HTR-8/SVneo (cell line): ENCODE data around the gene TMEM131.

ENCODE experiments used
- DNase-seq: peaks from one replicate; pipeline ENCODE4 v3.0.0; 2011; ENCODE audit warnings: low spot score, mixed read lengths; ENCODE audit not compliant: insufficient read length
- FAIRE-seq: peaks from 2 replicates; lab custom pipeline; 2011; peaks lifted over from hg19 to GRCh38; lab: Jason Lieb, UNC

TMEM131 gene

DNA sequence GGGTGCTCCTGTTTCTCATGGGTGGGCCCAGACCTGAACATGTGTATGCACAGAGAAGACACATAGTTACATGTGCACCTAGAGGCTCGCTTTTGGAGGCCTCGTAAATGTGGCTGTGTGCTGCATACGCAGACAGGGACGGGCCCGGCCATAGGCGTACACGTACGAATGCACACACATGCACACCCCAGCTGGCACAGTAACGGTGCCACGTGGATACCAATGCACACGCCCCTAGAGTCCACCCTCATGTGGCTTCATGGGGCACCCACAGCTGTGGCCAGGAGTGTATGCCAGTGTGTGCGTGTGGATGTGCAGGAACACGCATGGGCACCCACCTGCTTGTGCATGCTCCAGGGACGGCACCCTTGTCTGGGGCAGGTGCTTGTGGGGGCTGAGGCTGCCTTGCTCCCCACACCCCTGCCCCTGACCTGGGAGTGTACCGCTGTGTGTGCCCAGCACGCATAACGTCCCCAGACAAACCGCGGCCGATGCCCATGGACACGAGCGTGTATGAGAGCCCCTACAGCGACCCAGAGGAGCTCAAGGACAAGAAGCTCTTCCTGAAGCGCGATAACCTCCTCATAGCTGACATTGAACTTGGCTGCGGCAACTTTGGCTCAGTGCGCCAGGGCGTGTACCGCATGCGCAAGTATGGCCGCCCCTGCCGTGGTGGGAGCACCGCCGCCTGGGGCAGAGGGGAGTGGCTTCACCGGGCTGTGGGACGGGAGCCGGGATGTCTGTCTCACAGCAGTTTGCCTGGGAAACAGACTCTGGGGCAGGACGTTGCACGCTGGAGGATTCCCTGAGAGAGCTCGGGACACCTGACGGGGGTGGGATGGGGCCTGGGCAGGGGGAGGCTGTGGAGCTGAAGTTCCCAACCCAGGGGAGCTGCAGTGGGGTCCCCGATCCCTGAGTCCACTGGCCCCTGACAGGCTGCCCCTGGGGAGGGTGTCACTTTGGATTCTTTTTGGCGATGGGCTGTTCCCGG lies 261.4 kb downstream of the TMEM131 start:
- FAIRE-seq: peak; percentile 69
- DNase-seq: no peak

GRCh38 chr2:97733341-97734035 lies 262.3 kb downstream of the TMEM131 start:
- peak; percentile 92 for FAIRE-seq
- DNase-seq: no peak

GRCh38 chr2:97732436-97733340 lies 263.1 kb downstream of the TMEM131 start:
- FAIRE-seq: no peak

DNA sequence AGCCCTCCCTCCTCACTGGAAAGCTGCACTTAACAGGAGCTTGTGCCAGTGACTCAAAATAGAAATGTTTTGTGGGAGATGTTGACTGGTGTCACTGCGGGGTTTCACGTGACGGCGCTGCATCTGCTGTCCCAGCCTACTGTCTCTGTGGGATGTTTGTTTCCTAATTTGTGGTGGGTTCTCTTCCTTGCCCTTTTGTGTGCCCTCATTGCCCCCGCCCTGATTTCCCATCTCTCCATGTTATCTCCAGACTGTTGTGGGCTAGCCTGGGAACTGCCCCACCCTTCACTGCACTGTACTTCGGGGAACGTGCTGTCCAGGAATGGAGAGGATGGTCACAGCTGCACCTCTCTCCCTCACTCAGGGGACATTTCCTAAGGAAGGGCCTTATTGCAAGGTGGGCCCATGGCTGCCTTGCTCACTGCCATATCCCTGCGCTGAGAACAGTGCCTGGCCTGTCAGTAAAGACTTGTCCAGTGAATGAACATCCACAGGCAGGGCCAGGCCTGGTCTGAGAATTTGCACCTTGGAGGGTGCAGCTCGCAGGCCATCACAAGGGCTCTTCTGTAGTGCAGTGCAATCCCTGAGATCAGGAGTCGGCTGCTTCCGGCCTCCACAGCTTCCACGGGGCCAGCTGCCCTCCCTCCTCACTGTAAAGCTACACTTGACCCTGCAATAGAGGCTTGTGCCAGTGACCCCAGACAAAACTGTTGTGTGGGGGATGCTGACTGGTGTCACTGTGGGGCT lies 264.3 kb downstream of the TMEM131 start:
- no peak for DNase-seq
- FAIRE-seq: peak; percentile 78

More at GRCh38 chr2:97732436-97733340, 263.1 kb downstream of the TMEM131 start:
- no peak for DNase-seq

DNA sequence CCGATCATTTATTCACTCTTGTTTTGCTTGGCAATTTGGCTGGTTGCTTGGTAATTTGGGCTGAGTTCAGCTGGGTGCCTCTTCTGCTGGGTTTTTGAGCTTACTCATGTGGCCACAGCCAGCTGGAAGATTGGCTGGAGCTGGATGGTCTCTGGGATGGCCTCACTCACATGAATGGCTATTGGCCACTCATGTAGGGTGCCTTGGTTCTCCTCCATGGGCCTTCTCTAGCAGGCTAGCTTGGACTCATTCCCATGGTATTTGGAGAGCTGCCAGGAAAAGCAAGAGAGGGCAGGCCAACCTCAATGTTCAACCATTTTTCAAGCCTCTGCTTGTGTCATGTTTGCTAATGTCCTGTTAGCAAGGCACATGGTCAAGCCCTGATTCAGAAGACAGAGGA lies 265.5 kb downstream of the TMEM131 start:
- FAIRE-seq (no peak), DNase-seq (no peak)

DNA sequence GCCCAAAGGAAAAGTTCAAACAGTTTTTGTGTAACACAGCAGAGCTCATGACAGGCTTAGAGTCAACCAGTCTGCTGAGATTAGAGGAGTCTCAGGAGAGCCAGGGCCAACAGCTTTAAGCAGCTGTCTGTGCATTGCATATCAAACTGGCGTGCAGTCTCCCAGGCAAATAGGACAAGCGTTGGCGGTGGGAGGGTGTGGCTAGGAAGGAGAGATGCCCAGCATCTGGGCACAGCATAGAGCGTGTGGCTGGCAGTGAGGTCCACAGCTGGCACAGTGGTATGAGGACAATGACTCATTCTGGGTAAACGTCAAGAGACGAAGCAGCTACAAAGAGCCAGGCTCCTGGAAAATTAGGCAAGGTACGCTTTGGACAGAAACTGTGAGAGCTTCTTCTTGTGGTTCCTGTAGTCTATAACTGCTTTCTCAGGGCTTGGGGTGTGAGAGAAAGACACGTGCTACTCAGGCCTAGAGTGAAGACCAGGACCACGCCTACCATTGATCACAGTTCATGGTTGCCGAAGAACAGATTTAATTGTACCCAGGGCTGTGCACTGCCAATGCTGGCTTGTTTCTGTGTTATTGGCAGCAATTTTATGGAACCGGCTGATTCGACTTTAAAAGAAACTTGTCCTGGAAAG lies 267.5 kb downstream of the TMEM131 start:
- DNase-seq (no peak), FAIRE-seq (no peak)

DNA sequence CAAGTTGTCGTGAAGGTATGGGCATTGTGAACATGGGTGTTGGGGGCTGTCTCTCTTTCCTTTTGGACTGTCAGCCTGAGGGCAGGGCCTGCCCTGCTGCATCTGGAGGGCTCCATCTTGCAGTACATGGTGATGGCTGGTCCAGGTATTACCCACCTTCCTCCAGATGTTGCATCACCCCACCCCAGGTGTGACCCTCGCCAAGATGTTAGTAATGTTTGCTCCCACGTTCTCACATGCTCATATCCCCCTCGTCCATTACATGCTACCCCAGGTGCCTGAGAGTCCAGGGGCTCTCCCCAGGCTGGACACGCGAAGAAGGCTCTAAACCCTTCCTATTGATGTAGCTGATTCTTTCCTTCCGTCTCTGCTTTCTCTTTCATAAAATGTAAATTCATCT lies 268.5 kb downstream of the TMEM131 start:
- DNase-seq (no peak), FAIRE-seq (no peak)

DNA sequence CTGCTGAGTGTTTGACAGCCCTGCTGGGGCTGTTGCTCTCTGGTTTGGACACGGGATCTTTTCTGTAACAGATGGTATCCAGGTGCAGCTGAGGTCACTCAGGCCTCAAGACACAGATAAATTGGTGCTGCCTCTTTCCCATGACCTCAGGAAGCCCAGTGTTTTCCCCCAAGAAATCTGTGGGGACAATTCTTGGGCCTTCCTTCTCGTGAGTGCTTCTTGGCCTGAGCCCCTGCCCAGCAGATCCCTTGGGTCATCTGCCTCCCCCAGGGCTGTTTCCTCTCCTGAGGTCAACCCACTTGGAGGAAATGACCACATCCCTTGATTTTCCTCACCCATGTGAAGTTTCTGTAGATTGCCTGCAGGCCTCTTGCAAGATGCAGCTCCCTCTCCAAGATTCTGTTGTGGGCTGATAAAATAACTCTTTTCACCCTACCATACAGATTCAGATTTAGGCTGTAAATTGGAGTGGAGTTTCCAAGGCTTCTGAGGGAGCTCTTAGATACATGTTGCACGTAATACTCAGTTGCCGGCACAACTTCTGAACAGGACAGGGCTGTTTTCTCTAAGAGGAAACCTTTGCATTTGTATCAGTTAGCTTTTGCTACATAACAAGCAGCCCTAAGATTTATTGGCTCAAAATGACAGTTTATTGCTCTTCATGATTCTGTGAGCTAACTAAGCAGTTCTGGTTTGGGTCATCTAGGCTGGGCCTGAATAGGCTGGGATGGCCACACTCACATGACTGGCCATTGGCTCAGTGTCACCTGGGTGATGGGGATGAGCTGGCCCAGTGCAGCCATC lies 269.3 kb downstream of the TMEM131 start:
- FAIRE-seq (no peak), DNase-seq (no peak)

GRCh38 chr2:97724946-97725688 lies 270.6 kb downstream of the TMEM131 start:
- DNase-seq (no peak), FAIRE-seq (no peak)

DNA sequence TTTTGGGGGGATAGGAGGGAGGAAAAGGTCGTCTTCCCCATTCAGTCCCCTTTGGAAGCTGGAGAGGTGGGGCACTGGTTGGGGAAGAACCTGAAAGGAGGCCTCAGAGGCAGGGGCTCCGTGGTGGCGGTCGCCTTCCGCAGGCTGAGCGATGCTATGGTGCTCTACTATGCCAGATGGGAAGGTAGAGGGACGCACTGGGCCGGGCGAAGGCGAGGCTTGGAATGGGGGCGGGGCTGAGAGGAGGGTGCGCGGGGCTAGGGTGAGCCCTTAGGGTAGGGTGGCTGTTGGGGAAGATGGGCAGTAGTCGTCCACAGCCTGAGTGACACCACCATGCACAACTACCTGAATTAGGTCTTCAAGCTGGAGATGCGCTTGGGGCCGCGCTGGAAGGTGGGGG lies 271.2 kb downstream of the TMEM131 start:
- FAIRE-seq: no peak

DNA sequence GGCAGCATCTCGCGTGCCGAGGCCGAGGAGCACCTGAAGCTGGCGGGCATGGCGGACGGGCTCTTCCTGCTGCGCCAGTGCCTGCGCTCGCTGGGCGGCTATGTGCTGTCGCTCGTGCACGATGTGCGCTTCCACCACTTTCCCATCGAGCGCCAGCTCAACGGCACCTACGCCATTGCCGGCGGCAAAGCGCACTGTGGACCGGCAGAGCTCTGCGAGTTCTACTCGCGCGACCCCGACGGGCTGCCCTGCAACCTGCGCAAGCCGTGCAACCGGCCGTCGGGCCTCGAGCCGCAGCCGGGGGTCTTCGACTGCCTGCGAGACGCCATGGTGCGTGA lies 271.7 kb downstream of the TMEM131 start:
- FAIRE-seq (no peak), DNase-seq (no peak)

More for the DNA sequence above, 271.2 kb downstream of the TMEM131 start:
- DNase-seq: no peak

DNA sequence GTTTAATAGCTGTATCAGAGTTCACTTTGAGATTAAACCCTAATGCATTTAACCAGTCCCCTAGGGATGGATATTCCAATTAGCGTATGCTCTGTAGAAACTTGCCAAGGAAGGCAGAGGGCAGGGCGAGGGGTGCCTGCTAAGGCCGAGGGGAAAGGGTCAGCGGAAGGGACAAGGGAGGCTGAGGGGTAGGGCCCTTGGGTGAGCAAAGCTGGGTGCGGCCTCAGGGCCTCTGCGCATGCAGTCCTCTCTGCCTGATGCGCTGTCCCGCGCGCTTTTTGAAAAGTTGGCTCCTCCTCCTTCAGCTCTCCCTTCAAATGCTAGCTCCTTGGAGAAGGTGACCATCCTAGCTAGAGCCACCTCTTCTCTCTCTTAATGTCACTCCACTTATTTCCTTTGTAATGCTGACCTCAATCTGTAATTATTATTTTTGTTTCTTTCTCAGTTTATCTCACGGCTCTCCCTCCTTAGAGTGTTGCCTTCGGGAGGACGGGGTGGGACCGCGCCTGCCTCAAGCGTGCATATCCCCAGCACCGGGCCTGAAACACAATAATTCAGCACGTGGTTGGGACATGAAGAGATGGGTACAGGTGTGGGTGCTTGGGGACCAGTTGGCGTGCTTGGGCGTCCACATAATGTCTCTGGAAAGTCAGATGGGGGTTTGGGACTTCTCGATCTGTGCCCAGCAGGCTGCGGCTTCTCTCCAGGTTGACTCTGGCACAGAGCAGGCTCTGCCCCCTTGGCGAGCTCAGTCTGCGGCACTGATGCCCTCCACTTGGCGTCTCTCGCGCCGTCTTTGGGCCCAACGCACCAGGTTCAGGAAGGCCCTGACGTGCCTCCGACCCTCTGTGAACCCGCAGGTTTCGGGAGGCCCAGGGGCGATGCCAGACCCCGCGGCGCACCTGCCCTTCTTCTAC lies 272.3 kb downstream of the TMEM131 start:
- DNase-seq (no peak), FAIRE-seq (no peak)

- FAIRE-seq (no peak), DNase-seq (no peak)
Measured at GRCh38 chr2:97722227-97722626, 273.5 kb downstream of the TMEM131 start.

- no peak for DNase-seq
- FAIRE-seq: no peak
Measured at GRCh38 chr2:97720746-97721145, 275.0 kb downstream of the TMEM131 start.

GRCh38 chr2:97719362-97720155 lies 276.2 kb downstream of the TMEM131 start:
- FAIRE-seq (no peak), DNase-seq (no peak)

- DNase-seq: no peak
- FAIRE-seq: no peak
Measured at GRCh38 chr2:97718942-97719341, 276.8 kb downstream of the TMEM131 start.
